ENCODE data around the gene SFMBT1.

SFMBT1 gene

GRCh38 chr3:52895418-52895817, 150.5 kb downstream of the SFMBT1 start:
- TF ChIP-seq CTCF (conservative IDR thresholded peaks at IDR 0.05) = no peak
- H3K27ac ChIP-seq = no peak overlapping the region

- TF ChIP-seq CTCF (conservative IDR thresholded peaks at IDR 0.05) = no peak
- H3K27ac ChIP-seq = no peak overlapping the region
Observed at GRCh38 chr3:52894756-52895155, 151.1 kb downstream of the SFMBT1 start.

- H3K27ac ChIP-seq = no peak overlapping the region
- TF ChIP-seq CTCF (conservative IDR thresholded peaks at IDR 0.05) = no peak
Observed at GRCh38 chr3:52893723-52894122, 152.2 kb downstream of the SFMBT1 start.

GRCh38 chr3:52892625-52893311, 153.1 kb downstream of the SFMBT1 start:
- no peak overlapping the region for H3K27ac ChIP-seq
- 0 out of 2 replicates have a peak, but pooled peaks have one; percentile 7 for TF ChIP-seq CTCF (conservative IDR thresholded peaks at IDR 0.05)

- no peak for TF ChIP-seq CTCF (conservative IDR thresholded peaks at IDR 0.05)
- H3K27ac ChIP-seq = no peak overlapping the region
Observed at GRCh38 chr3:52892290-52892624, 153.6 kb downstream of the SFMBT1 start.

- no peak overlapping the region for H3K27ac ChIP-seq
- no peak for TF ChIP-seq CTCF (conservative IDR thresholded peaks at IDR 0.05)
Observed at GRCh38 chr3:52891615-52892081, 154.2 kb downstream of the SFMBT1 start.

- H3K27ac ChIP-seq = no peak overlapping the region
- TF ChIP-seq CTCF (conservative IDR thresholded peaks at IDR 0.05) = no peak
Observed at GRCh38 chr3:52891164-52891563, 154.7 kb downstream of the SFMBT1 start.

Measured in VCaP (cell line).